Limb (tissue), 2 donors: ENCODE data around the gene STRA8.

Source experiments
- DNase-seq, 2 donors: peaks; one replicate each; pipeline ENCODE4 v3.0.0-alpha.2; 2016; ENCODE audit errors: extremely low spot score in 2 of 2

STRA8 gene, protein sequence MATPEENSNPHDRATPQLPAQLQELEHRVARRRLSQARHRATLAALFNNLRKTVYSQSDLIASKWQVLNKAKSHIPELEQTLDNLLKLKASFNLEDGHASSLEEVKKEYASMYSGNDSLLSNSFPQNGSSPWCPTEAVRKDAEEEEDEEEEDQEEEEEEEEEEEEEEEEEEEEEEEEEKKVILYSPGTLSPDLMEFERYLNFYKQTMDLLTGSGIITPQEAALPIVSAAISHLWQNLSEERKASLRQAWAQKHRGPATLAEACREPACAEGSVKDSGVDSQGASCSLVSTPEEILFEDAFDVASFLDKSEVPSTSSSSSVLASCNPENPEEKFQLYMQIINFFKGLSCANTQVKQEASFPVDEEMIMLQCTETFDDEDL

GRCh38 chr7:135233570-135233969 is at the start of gene STRA8:
Gene STRA8, plus strand, starts transcription at chr7:135233838. Its CDS starts 6,687 bp downstream, at chr7:135240525.
- DNase-seq, result no peak

DNA sequence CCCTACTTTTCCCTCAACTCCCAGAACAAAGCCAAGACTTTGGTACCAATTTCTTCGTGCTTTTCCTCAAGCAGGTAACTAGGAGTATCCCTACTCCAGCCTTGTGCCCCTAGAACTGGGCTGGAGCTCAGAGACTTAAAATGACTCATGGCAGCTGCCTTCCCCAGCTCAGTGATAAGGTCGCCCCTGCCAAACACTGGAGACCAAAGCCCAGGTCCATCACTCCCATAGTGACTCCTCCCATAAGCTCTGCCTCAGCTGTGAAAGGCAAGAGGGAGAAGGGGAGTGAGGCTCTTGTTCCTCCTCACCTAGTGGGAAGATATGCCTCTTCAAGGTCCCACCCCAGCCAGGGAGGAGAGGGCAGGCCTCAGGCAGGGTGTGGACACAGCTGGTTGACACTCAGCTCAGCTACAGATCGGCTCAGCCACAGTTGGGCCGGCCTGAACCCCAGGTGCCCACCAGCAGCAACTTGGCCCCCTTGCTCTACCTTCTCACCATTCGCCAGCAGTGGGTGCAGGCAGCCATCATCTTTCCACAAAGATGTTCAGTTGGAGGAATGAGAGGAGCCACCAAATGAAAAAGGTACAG is 49.3 kb upstream of the STRA8 start:
- peak in 1 of 2 donors; percentile 7 for DNase-seq

DNA sequence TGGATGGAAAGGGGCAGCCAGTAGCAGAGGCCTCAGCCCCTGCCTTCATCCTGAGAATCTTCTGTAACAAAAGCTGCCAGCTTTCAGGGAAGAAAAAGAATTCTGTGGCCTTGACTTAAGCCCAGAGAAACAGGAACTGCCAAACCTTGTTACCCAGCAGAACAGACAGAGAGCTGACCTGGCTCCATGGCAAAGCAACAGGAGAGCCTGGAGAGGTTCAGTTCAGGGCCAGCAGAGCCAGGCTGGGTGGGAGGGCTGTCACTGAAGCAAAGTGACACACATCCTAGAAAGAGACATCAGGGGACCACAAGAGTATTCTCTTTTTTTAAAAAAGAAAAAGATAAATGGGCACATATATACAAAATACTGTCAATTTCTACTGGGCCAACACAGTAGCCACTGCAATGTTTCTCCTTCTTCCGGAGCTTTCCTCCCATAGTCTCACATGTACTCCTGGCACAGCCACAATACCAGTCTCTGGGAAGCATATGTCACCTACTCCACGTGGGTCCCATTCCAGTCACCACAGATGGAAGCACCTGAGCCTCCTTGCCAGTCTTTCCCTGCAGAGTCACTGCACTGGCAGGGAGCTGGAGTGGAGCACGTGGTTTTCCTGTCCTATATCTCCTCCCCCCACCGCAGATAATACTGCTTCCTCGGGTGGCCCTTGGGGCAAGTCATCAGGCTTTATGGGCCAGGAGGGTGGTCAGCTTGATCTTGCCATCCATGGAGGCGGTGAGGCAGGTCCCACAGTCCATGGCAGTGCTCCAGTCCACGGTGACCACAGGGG is 48.0 kb upstream of the STRA8 start:
- peak in 1 of 2 donors; percentile 16 for DNase-seq

DNA sequence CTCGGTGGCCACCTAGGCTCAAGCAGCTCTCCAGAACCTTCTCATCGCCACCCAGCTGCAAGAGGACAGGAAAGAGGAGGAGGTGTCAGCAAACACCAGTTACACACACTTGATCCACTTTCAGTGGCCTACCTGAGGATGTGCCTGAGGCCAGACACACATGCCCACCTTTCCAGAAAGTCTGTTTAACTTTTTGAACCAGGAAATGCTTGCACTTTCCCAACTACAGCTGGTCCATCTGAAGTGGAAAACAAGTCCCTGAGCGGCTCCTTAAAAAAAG is 47.4 kb upstream of the STRA8 start:
- DNase-seq, result no peak

- DNase-seq, result peak in 1 of 2 donors; percentile 13
Measured at GRCh38 chr7:135186841-135187253, 46.8 kb upstream of the STRA8 start.

GRCh38 chr7:135188298-135188984 is 45.2 kb upstream of the STRA8 start:
- peak in 1 of 2 donors; percentile 21 for DNase-seq

DNA sequence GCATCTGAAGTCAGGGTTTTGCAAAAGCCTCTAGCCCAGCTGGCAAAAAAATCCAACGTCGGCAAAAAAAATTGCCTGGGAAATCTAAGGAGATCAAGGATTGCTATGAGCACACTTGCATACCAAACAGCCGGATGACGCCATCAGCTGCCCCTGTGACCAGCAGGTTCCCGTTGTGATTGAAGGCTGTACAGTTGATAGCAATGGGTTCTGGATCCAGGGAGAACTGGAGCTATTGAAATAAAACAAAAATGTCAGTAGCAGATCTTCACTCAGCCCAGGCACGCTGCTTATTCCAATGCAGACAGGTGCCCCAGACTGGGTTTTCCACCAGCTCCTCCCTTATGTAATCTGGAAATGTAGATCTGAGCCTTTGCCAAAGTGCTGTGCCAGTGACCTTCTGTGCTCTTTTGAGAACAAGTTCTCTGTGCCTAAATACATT is 44.4 kb upstream of the STRA8 start:
- no peak for DNase-seq

DNA sequence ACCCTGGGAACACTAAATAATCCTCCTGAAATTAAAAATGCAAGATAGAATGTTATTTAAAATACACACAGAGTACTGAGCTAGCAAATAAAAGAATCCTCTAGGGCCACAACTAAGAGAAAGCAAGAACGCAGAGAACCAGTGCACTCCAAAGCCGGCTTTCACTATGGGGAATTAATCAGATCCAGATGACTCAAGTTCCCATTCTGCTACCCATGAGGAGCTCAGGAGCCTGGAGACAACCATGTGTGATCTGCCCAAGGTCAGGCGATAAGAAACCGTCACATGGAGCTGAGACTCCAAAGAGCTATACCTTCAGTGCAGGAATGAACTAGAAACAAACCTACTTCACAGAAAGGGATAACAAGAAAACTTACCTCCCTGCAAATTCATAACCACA is 43.7 kb upstream of the STRA8 start:
- DNase-seq, result no peak

DNA sequence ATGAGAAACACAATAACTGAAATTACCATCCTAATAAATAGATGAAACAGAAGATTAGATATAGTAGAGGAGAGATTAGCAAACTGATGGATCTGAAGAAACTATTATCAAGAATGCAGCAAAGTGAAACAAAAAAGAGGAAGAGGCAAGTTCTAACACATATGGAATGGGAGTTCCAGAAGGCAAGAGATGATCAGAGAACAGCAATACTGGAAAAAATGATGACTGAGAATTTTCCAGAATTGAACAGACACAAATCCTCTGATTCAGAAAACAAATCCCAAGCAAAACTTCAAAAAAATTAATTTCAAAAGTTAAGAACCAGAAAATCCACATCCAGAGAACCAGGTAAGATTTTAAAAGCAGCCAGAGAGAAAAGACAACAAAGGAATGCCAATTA is 42.9 kb upstream of the STRA8 start:
- no peak for DNase-seq

- peak in 1 of 2 donors; percentile 12 for DNase-seq
Measured at GRCh38 chr7:135192914-135193536, 40.6 kb upstream of the STRA8 start.

GRCh38 chr7:135193615-135194081 is 40.0 kb upstream of the STRA8 start:
- peak in 1 of 2 donors; percentile 22 for DNase-seq

DNA sequence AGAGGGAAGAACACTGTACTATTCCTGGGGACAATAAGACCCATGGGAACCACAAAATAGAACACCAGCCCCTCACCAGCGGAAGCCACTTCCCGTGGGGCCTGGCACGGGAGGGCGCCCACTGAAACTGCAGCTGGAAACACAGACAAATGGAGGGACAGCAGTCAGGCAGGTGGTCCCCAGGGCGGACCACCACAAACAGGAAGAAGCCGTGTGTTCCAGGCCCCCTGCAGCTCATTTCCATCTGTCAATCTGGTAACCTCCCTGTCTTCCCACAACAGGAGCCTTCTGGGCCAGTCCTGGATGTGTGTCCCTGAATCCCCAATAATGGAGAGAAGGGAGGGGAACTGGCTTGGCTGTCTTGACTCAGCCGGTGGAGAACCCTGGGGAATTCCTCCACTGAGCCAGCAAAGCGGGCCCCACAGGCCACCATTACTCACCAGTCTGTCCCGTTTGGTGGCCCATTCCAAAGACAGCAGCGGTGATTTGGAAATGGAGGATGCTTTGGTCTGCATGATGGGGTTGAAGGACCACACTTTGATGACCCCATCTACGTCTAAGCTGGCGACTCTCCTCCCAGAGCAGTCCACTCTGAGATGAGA is 39.0 kb upstream of the STRA8 start:
- DNase-seq, result peak in 1 of 2 donors; percentile 20

DNA sequence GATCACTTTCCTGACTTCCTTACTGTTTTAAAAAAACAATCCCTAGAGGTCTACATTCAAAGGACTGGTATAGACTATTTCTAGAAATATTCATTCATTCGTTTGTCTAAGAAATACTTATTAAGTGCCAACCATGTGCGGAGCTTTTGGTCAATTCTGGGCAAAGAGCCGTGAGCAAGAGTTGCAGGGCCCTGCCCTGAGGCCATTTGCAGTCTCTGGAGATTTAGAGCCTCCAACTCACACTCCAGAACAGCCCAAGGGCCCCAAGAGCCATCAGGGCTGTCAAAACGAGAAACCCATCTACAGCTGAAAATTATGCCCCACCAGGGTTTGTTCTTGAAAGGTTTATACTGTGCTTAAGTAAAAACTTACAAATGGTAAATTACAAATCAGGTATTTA is 38.5 kb upstream of the STRA8 start:
- peak in 1 of 2 donors; percentile 10 for DNase-seq

GRCh38 chr7:135195968-135196629 is 37.5 kb upstream of the STRA8 start:
- DNase-seq, result peak in 1 of 2 donors; percentile 20

DNA sequence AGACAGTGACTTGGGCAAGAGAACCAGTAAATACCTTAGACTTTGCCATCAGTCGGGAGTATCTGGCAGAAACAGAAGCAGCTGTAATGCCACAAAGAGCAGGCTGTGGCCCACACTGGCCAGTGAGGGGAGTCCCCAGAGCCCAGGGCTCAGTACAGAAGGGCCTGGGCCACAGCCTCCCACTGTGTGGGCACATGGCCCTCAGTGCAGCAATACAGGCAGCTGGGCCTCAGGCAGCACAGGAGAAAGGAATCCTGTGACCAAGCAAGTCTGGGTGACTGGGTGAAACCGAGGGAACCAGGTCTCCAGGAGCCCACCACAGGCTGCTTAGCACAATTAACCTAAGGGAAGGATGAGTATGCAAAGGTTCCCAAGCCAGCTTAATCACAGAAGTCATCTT is 36.3 kb upstream of the STRA8 start:
- peak in 1 of 2 donors; percentile 14 for DNase-seq

DNA sequence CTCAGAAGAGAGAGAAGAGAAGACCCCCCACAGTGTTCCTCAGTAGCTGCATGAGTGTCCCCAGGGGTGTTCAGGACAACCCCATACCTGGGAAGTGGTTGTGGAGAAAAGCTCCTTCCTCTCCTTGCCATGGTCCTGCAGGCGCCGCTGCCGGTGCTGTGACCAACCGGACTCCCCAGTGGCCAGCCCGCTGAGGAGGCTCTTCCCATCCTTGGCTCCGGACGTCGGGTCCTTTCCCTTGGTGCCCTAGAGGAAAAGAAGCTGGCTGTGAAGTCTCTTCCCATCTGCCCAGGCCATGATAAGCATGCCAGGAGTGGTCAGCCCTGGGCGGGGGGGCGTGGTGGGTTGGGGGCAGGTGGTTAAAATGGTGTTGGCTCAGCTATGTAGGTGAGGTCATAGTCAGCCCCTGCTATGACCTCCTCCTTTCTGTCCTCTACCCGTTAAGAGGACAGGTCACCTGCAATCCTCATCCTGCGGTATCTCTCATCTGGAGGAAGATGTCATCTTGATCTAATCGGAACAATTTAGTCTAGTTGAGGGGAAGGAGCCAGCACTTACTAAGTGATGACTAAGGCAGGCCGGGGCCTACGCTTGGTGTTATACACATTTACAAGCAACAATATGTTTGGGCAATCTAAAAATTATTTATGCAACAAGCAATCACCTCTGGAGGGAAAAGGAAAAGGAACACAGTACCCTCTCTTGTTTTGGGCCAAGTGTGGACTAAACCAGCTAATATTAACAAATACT is 35.6 kb upstream of the STRA8 start:
- peak in 1 of 2 donors; percentile 19 for DNase-seq

DNA sequence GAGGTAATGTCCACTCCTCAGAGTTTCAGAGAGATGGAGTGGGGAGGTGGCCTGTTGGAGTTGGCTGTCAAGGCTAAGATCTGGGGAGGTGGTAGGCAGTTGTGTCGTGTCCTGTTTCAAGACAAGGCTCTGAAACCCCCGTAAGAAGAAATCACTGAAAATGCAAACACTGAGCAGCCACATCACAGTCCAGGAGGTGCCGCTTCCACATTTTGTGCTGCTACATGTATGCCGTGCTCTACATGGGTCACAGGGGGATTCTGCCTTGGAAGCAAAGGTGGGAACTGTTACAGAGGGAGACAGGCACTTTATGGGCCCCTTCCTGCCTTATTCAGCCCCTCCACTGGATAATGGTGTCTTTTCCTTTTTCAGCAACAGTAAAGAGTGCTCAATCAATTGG is 34.2 kb upstream of the STRA8 start:
- no peak for DNase-seq

DNA sequence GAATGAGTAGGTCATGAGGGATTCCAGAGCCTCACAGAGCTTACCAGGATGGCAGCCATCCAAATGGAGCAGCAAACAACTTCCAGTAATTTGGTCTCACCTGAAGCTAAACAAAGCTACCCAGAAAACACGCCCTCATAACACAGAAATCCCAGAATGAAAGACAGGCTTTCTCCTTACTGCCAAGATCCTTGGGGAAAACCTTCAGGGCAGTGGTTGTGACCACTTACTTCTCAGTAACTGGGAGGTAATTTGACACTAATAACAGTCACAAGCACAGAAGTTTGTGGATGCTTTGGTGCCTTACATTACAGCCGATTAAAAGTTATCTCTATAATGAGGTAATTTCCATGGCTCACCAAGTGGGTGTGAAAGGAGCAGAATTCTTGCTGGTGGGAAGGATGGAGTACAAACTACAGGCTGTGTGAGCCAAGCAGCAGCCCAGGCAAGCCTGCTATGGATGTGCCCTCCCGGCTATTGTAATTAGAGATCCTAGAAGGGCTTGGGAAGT is 32.8 kb upstream of the STRA8 start:
- peak in 1 of 2 donors; percentile 9 for DNase-seq

DNA sequence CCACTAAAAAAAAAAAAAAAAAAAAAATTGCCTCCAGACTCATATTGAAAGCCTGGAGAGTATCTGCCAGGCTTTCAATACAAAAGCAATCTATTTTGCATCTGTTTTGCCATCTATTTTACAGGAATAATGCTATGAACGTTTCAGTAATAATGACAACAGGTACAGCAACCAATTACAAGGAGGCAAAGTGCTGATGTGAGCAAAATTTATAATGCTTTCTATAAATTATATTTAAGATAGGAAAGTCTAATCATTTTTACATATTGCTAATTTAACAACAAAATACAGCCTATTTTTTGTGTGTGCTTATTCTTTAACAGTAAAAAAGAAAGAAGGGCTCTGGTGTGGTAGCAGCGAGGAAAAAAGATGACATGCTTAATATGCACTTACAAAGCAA is 32.3 kb upstream of the STRA8 start:
- DNase-seq, result no peak
